GM18520 (cell line): ENCODE data around the gene C1orf56.

Experiments
- ATAC-seq: cut with Tn5 transposase; IDR thresholded peaks from one replicate; pipeline ENCODE4 v1.9.1; 2021; ENCODE audit not compliant: unreplicated experiment

The C1orf56 gene

GRCh38 chr1:151047591-151047924 is at the start of gene C1orf56:
Gene C1orf56, plus strand, starts transcription at chr1:151047751. Its CDS starts 97 bp downstream, at chr1:151047848.
- ATAC-seq = no peak

GRCh38 chr1:150997949-150998348 is 49.6 kb upstream of the C1orf56 start:
- no peak for ATAC-seq

- no peak for ATAC-seq
Measured at GRCh38 chr1:150999051-150999674, 48.4 kb upstream of the C1orf56 start.

GRCh38 chr1:150999926-151000325 is 47.6 kb upstream of the C1orf56 start:
- ATAC-seq = no peak

GRCh38 chr1:151000408-151000807 is 47.1 kb upstream of the C1orf56 start:
- ATAC-seq = no peak

- no peak for ATAC-seq
Measured at GRCh38 chr1:151001602-151002001, 45.9 kb upstream of the C1orf56 start.

GRCh38 chr1:151002051-151002450 is 45.5 kb upstream of the C1orf56 start:
- ATAC-seq = no peak

GRCh38 chr1:151002611-151003010 is 44.9 kb upstream of the C1orf56 start:
- no peak for ATAC-seq

GRCh38 chr1:151003180-151003579 is 44.4 kb upstream of the C1orf56 start:
- no peak for ATAC-seq

GRCh38 chr1:151005729-151006319 is 41.7 kb upstream of the C1orf56 start:
- no peak for ATAC-seq

- no peak for ATAC-seq
Measured at GRCh38 chr1:151006327-151007052, 41.1 kb upstream of the C1orf56 start, which contains the start of gene MINDY1. Gene MINDY1, minus strand, starts transcription at chr1:151006902. Its CDS starts 4,285 bp downstream, at chr1:151002617.

- ATAC-seq = no peak
Measured at GRCh38 chr1:151007853-151008243, 39.7 kb upstream of the C1orf56 start.

GRCh38 chr1:151008244-151009205 is 39.0 kb upstream of the C1orf56 start, which contains the start of gene PRUNE1:
Gene PRUNE1, plus strand, starts transcription at chr1:151008449. Its CDS starts 184 bp downstream, at chr1:151008633.
- peak; percentile 64 for ATAC-seq

- ATAC-seq = no peak
Measured at GRCh38 chr1:151009206-151009587, 38.4 kb upstream of the C1orf56 start.

- ATAC-seq = no peak
Measured at GRCh38 chr1:151009674-151010345, 37.7 kb upstream of the C1orf56 start.

GRCh38 chr1:151010346-151010726 is 37.2 kb upstream of the C1orf56 start:
- no peak for ATAC-seq

- ATAC-seq = no peak
Measured at GRCh38 chr1:151011154-151011850, 36.2 kb upstream of the C1orf56 start.

- no peak for ATAC-seq
Measured at GRCh38 chr1:151012684-151013471, 34.7 kb upstream of the C1orf56 start.

GRCh38 chr1:151013518-151013917 is 34.0 kb upstream of the C1orf56 start:
- ATAC-seq = no peak
